NK-92 (cell line): ENCODE data around the gene PPP1R15B.

Experiments used
- DNase-seq: peaks from one replicate; lab custom pipeline; 2025; ENCODE audit not compliant: unreplicated experiment; lab: John Stamatoyannopoulos, UW

Gene PPP1R15B

GRCh38 chr1:204421441-204421840 lies 9.8 kb upstream of the PPP1R15B start:
- no peak for DNase-seq

GRCh38 chr1:204420039-204421004 lies 8.7 kb upstream of the PPP1R15B start:
- no peak for DNase-seq

- no peak for DNase-seq
Measured at GRCh38 chr1:204419064-204419403, 7.4 kb upstream of the PPP1R15B start.

GRCh38 chr1:204418174-204419063 lies 6.8 kb upstream of the PPP1R15B start:
- no peak for DNase-seq

GRCh38 chr1:204417074-204417997 lies 5.7 kb upstream of the PPP1R15B start:
- DNase-seq, result no peak

- DNase-seq, result no peak
Measured at GRCh38 chr1:204416589-204417073, 5.0 kb upstream of the PPP1R15B start.

- DNase-seq, result no peak
Measured at GRCh38 chr1:204415351-204415750, 3.7 kb upstream of the PPP1R15B start.

GRCh38 chr1:204414016-204414415 lies 2.4 kb upstream of the PPP1R15B start:
- no peak for DNase-seq

- no peak for DNase-seq
Measured at GRCh38 chr1:204413170-204413535, 1.5 kb upstream of the PPP1R15B start.

- no peak for DNase-seq
Measured at GRCh38 chr1:204410688-204411450, 748 bp downstream of the PPP1R15B start.

GRCh38 chr1:204409836-204410687 lies 1.6 kb downstream of the PPP1R15B start:
- DNase-seq, result no peak

GRCh38 chr1:204409123-204409522 lies 2.5 kb downstream of the PPP1R15B start:
- no peak for DNase-seq

- DNase-seq, result no peak
Measured at GRCh38 chr1:204408602-204409001, 3.0 kb downstream of the PPP1R15B start.

GRCh38 chr1:204408074-204408507 lies 3.5 kb downstream of the PPP1R15B start:
- no peak for DNase-seq

- DNase-seq, result no peak
Measured at GRCh38 chr1:204407295-204407971, 4.2 kb downstream of the PPP1R15B start.

- DNase-seq, result no peak
Measured at GRCh38 chr1:204406621-204407020, 5.0 kb downstream of the PPP1R15B start.

GRCh38 chr1:204405988-204406387 lies 5.6 kb downstream of the PPP1R15B start:
- DNase-seq, result no peak

GRCh38 chr1:204404629-204405028 lies 7.0 kb downstream of the PPP1R15B start:
- no peak for DNase-seq
